GM10266 (cell line): Measurements from ENCODE around the gene HBS1L.

ENCODE experiments used
- DNase-seq: peaks from one replicate; pipeline ENCODE4 v3.0.0; 2012; ENCODE audit errors: extremely low spot score
- TF ChIP-seq, protein P1 (sequence below): IDR thresholded peaks from 2 replicates; pipeline ENCODE4 v1.5.1; 2012; ENCODE audit warnings: mild to moderate bottlenecking, low read depth; ENCODE audit not compliant: control insufficient read depth, insufficient read depth; ENCODE audit errors: missing control alignments

HBS1L gene

GRCh38 chr6:134945045-134945444 is 109.6 kb downstream of the HBS1L start:
- TF ChIP-seq, protein P1, sequence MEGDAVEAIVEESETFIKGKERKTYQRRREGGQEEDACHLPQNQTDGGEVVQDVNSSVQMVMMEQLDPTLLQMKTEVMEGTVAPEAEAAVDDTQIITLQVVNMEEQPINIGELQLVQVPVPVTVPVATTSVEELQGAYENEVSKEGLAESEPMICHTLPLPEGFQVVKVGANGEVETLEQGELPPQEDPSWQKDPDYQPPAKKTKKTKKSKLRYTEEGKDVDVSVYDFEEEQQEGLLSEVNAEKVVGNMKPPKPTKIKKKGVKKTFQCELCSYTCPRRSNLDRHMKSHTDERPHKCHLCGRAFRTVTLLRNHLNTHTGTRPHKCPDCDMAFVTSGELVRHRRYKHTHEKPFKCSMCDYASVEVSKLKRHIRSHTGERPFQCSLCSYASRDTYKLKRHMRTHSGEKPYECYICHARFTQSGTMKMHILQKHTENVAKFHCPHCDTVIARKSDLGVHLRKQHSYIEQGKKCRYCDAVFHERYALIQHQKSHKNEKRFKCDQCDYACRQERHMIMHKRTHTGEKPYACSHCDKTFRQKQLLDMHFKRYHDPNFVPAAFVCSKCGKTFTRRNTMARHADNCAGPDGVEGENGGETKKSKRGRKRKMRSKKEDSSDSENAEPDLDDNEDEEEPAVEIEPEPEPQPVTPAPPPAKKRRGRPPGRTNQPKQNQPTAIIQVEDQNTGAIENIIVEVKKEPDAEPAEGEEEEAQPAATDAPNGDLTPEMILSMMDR = no peak
- DNase-seq = no peak

- TF ChIP-seq, protein P1 = no peak
- DNase-seq = no peak
Measured at GRCh38 chr6:134943522-134944111, 111.0 kb downstream of the HBS1L start.

- TF ChIP-seq, protein P1 = no peak
- DNase-seq = peak; percentile 60
Measured at GRCh38 chr6:134938896-134939295, 115.7 kb downstream of the HBS1L start.

GRCh38 chr6:134937426-134937825 is 117.2 kb downstream of the HBS1L start:
- TF ChIP-seq, protein P1 = no peak
- DNase-seq = no peak

GRCh38 chr6:134936931-134937330 is 117.7 kb downstream of the HBS1L start:
- no peak for DNase-seq
- TF ChIP-seq, protein P1 = no peak

GRCh38 chr6:134936476-134936875 is 118.1 kb downstream of the HBS1L start:
- no peak for DNase-seq
- TF ChIP-seq, protein P1 = no peak

GRCh38 chr6:134934793-134935485 is 119.7 kb downstream of the HBS1L start:
- DNase-seq = no peak
- TF ChIP-seq, protein P1 = no peak
